GM19324 (cell line): ENCODE measurements around the gene DSCAM.

Experiments used
- ATAC-seq: cut with Tn5 transposase; IDR thresholded peaks from one replicate; pipeline ENCODE4 v1.9.1; 2021; ENCODE audit warnings: mild to moderate bottlenecking, moderate library complexity; ENCODE audit not compliant: unreplicated experiment, low FRiP score

DSCAM gene

GRCh38 chr21:39979321-39979720, 867.6 kb downstream of the DSCAM start:
- ATAC-seq: no peak

DNA sequence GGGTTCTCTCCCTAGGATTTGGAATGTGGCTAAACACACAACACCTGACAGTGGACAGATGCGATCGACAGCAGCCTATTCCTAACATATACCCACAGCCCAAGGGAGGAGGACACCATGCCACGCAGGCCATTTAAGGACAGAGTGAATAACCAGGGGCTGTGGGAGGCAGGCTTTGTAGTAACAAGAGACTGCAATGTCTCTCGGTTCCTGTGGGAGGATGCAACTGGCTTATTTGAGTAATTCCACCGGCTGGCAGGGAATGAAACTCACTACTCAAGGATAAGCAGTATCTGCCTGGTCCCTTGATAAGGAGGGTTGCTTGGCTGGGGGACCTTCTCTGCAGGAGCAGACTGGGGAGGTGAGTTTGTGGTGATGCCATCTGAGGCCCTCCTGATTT, 870.2 kb downstream of the DSCAM start:
- no peak for ATAC-seq

- ATAC-seq: no peak
Measured at GRCh38 chr21:39972976-39973770, 873.8 kb downstream of the DSCAM start.

DNA sequence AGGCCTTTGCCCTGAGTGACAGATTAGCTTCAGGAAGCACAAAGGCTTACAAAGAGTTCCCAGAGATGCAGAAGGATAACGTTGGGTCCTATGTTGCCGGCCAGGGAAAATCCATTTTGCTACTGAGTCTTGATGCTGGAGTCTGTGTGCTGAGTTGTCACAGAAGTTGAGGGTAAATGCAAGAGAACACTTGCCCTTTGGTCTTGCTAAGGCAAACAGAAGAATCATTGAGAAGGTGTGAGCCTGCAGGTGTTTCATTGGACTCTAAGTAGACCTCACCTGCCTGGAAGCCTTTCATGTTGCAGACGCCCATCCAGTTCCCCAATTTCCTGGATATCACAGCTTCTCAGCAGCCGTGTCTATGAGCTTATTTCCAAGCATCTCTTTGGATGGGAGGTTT, 874.5 kb downstream of the DSCAM start:
- ATAC-seq: no peak

GRCh38 chr21:39971956-39972355, 875.0 kb downstream of the DSCAM start:
- no peak for ATAC-seq

- ATAC-seq: no peak
Measured at GRCh38 chr21:39969691-39970364, 877.1 kb downstream of the DSCAM start.

DNA sequence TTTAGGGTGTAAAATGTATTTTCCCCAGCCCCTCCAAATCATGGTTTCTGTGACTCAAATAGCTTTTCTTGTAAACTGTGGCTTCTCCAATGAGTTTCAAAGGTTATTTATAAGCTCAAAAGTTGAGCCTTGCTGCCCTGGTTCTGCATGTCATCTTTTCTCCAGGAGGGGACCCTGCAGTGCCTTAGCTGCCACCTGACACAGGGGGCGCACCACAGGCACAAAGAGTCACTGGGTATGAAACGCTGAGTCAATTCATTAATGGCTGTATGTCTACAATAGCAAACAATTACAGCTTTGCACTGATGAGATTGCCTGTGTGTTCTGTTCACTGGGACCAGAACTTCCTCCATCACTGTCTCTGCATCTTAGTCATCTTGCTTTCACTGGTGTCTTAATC, 878.9 kb downstream of the DSCAM start:
- ATAC-seq: no peak

DNA sequence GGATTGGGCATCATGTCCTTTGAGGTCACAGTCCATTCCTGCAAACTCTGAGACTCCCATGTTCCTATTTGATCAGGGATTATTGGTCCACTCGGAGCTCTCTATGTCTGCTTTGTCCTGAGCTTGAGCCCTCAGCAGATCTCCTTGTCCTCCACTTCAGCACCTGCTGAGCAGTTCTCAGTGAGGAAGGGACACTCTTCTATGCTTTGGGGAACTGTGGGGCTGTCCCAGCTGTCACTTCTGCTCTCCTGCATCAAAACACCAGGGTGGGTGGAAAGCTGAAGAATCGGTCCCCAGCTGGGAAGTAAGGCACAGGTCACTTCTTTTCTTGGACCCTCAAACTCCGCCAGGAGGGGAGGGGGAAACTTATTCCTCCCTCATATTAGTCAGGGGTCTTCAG, 880.2 kb downstream of the DSCAM start:
- no peak for ATAC-seq

- ATAC-seq: no peak
Measured at GRCh38 chr21:39965026-39965425, 881.9 kb downstream of the DSCAM start.

- ATAC-seq: no peak
Measured at GRCh38 chr21:39961251-39961650, 885.7 kb downstream of the DSCAM start.
